Astrocyte (in vitro differentiated cells and primary cell): ENCODE results near the gene C10orf143.

Source experiments
- EZH2 ChIP-seq: IDR thresholded peaks from 2 replicates; pipeline ENCODE4 v1.6.1; 2012; ENCODE audit warnings: mild to moderate bottlenecking, low read length, inconsistent platforms; ENCODE audit not compliant: insufficient read depth
- TF ChIP-seq, protein P1 (sequence below): IDR thresholded peaks from 2 replicates; pipeline ENCODE4 v1.5.1; 2011; ENCODE audit warnings: low read depth, mild to moderate bottlenecking, inconsistent platforms, low read length, moderate library complexity; ENCODE audit not compliant: insufficient read depth

DNA sequence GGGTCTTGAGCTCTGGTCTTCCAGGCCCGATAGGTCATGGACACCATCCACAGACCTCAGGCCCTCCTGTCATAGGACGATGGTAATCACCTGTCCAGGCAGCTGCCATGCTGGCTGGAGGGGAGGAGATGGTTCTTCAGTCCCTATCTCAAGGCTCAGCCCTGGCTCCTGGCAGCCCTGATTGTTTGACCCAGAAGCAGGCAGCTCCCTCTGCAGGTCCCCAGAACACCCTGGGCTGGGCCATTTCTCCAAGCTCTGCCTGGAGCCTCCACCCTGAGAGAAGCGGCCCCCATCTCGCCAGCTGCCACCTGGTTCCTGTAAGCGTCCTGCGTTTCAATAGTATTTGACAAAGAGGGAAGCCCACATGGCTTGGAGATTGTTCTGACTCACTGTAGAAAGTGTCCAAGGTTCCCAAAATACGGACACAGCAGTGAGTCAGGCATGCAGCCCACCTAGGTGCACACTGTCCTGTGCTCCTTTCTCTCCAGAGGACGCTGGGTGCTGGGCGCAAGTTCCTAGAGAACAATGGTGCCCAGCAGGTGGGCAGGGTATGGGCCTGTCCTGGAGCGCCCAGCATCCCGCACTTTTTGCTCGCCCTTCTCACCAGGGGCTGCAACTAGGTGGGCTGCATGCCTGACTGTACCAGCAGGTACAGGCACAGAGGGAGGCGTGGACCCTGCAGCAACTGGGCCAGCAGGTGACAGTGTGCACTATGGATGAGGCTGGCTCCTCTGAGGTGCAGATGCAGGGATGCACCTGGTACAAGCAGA, 74.1 kb downstream of the C10orf143 start:
- TF ChIP-seq, protein P1, sequence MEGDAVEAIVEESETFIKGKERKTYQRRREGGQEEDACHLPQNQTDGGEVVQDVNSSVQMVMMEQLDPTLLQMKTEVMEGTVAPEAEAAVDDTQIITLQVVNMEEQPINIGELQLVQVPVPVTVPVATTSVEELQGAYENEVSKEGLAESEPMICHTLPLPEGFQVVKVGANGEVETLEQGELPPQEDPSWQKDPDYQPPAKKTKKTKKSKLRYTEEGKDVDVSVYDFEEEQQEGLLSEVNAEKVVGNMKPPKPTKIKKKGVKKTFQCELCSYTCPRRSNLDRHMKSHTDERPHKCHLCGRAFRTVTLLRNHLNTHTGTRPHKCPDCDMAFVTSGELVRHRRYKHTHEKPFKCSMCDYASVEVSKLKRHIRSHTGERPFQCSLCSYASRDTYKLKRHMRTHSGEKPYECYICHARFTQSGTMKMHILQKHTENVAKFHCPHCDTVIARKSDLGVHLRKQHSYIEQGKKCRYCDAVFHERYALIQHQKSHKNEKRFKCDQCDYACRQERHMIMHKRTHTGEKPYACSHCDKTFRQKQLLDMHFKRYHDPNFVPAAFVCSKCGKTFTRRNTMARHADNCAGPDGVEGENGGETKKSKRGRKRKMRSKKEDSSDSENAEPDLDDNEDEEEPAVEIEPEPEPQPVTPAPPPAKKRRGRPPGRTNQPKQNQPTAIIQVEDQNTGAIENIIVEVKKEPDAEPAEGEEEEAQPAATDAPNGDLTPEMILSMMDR: no peak
- TF ChIP-seq EZH2: no peak
